GM20000 (cell line): ENCODE data around the gene PIAS1.
"Not testable (repeated sequence)": the region's sequence is repeated elsewhere in the genome, so short reads cannot be mapped to it uniquely, and the experiment has no call there.

Source experiments
- DNase-seq: peaks from one replicate; pipeline ENCODE4 v3.0.0; 2012; ENCODE audit warnings: low spot score
- TF ChIP-seq, protein P1 (sequence below): IDR thresholded peaks from 2 replicates; pipeline ENCODE4 v1.5.1; 2012; ENCODE audit warnings: mild to moderate bottlenecking, control low read depth; ENCODE audit errors: extremely low read depth, missing control alignments

PIAS1 gene

DNA sequence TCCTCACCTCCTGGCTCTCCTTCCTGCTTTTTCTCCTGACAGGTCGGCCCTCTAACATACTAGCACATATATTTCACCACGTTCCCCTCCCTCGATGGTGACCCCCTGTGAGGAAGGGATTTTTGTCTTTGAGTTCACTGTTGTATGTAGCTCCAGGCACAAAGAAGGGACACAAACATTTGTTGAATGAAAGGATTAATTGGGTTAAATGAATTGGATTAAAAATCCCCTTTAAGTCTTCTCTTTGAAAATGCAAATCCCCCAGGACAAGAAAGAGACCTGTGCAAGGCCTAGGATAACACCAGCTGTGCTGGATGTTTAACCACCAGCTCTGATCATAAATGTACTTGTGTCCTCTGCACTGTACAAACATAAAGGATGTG lies 147.8 kb downstream of the PIAS1 start:
- DNase-seq = no peak
- TF ChIP-seq, protein P1, sequence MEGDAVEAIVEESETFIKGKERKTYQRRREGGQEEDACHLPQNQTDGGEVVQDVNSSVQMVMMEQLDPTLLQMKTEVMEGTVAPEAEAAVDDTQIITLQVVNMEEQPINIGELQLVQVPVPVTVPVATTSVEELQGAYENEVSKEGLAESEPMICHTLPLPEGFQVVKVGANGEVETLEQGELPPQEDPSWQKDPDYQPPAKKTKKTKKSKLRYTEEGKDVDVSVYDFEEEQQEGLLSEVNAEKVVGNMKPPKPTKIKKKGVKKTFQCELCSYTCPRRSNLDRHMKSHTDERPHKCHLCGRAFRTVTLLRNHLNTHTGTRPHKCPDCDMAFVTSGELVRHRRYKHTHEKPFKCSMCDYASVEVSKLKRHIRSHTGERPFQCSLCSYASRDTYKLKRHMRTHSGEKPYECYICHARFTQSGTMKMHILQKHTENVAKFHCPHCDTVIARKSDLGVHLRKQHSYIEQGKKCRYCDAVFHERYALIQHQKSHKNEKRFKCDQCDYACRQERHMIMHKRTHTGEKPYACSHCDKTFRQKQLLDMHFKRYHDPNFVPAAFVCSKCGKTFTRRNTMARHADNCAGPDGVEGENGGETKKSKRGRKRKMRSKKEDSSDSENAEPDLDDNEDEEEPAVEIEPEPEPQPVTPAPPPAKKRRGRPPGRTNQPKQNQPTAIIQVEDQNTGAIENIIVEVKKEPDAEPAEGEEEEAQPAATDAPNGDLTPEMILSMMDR = no peak

DNA sequence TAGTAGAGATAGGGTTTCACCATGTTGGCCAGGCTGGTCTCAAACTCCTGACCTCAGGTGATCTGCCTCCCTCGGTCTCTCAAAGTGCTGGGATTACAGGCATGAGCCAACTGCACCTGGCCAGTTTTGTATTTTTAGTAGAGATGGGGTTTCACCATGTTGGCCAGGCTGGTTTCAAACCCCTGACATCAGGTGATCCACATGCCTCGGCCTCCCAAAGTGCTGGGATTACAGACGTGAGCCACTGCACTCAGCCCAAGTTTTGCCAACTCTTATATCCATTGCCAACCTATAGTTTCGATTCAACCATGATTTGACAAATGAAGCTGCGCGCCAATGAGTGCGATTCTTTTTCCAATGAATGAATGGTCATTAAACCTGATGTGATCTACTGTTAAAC lies 148.9 kb downstream of the PIAS1 start:
- DNase-seq = not testable (repeated sequence)

DNA sequence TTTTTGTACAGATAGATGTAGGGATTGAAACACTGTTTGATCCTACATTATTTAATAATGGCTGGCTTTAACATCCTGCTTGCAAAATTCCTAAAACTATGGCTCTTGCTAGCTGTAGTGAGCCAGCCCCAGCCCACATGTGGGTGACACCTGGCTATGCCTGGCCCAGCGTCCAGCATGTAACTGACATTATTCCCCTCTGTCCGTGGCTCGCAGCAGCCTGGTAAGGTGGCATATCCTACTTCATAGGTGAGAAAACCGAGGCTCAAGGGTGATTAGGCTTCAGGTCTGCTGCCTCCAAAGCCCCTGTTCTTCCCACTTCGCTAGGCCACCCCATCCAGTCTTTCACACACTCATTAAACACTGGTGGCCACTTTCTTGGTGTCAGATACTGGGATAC lies 149.4 kb downstream of the PIAS1 start:
- TF ChIP-seq, protein P1 = no peak
- DNase-seq = peak; percentile 5

DNA sequence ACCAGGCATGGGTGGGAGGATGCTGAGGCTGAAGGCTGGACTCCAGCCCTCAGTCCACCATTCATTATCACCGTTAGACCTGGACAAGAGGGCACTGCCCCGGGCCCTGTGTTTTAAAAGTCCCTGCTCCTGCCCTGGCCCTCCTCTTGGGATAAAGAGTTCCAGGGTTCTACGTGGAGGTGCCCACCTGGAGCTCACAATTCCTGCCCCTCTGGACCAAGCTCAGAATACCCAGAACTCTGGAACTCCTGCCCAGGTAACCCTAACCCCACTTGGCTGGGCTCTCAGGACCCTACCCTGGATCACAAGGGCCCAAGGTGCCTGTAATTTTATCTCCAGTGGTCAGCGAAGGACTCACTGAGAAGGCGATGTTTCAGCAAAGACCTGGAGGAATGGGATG lies 149.8 kb downstream of the PIAS1 start:
- no peak for DNase-seq
- TF ChIP-seq, protein P1 = no peak

DNA sequence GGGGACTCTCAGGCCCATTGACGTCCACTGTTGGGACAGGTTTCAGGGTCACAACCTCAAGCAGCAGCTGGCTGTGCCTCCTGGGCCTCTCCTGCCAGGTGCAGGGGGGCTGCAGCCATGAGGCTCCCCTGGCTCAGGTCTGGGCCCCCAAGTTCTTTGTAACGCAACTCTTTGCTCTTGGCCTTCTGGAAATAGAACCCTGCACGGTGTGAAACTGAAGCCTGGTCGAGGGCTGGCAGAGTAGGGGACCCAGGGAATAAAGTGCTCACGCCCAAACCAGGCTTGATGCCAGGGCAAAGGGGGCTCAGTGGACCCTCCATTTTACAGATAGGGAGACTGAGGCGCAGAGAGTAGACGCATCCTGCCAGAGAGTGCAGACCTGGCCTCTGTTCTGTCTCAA lies 150.2 kb downstream of the PIAS1 start:
- TF ChIP-seq, protein P1 = no peak
- no peak for DNase-seq

DNA sequence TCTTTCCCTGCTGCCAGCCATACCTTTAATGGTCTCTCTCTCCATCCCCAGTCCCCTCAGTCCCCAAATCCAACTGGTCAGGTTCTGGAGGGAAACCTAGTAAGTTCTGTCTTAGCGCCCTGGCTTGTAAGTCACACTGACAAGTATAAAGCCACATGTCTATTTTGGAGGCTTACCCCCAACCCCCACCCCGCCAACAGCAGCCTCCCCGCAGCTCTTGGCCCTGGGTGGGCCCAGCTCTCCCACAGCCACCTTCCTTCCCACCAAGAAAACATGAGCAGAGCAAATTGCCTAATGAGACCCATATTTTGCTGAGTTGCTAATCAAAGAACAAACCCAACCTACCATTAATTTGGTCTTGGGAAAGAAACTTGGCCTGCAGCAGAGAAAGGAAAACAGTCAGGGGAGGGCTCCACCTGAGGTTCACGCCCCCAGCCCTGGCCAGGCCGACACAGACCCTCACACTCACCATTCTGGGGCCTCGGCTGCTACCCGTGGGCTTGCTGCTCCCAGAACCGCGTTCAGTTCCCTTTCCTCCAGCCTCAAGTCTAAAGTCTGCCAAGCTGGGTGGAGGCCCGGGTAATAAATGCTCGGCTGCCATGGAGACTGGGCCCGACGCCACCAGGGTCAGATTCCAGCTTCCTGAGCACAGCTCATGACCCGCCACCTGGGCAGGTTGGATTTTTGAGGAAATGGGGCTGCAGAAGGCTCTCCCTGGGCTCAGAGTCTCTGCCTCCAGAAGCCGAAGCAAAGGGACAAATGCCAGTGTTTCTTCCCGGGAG lies 150.9 kb downstream of the PIAS1 start, which contains the start of gene CALML4:
Gene CALML4 (minus strand): TSS at position 557 of the 782 bp plus-strand sequence. CDS start 85 bp downstream, at position 472.
- TF ChIP-seq, protein P1 = no peak
- DNase-seq = no peak

DNA sequence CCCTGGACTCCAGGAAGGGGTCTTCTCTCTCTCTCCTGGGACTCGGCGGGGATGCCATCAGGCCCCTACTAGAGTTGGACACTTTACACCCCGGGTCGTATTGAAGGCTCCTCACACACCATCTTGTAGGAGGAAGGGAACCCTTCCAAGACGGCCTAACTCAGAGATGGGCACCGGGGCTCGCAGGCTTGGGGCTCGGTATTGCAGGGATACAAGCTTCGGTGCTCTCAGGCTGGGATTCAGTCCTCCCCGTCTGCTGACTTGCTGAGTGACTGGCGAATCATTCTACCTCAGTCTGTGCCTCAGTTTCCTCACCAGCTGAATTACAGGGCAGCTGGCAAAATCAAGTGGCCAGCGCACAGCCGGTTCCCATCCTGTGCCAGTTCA lies 151.4 kb downstream of the PIAS1 start:
- TF ChIP-seq, protein P1 = no peak
- no peak for DNase-seq
